KMS-11 (cell line): ENCODE results near the gene SYT4.
A peak's percentile ranks its signal among the peaks of the same experiment; 100 is the strongest.

Experiments
- H2AFZ ChIP-seq: fragments of 200-600 bp; sonication (generic); 2 replicates; pipeline ENCODE4 v1.6.1; 2016; ENCODE audit warnings: antibody characterized with exemption, mixed run types, low read depth
- H3K27ac ChIP-seq: fragments of 200-600 bp; sonication (generic); 2 replicates; pipeline ENCODE4 v1.6.1; 2016; ENCODE audit warnings: mild to moderate bottlenecking, mixed run types
- H3K27me3 ChIP-seq: fragments of 200-600 bp; sonication (generic); 2 replicates; pipeline ENCODE4 v1.6.1; 2017; ENCODE audit warnings: mild to moderate bottlenecking, low read depth, mixed run types, moderate library complexity; ENCODE audit not compliant: insufficient read depth
- H3K36me3 ChIP-seq: fragments of 200-600 bp; sonication (generic); 2 replicates; pipeline ENCODE4 v1.6.1; 2017; ENCODE audit warnings: mild to moderate bottlenecking, mixed run types; ENCODE audit not compliant: insufficient read depth
- H3K4me1 ChIP-seq: fragments of 200-600 bp; sonication (generic); 2 replicates; pipeline ENCODE4 v1.6.1; 2016; ENCODE audit warnings: mild to moderate bottlenecking, low read depth, mixed run types; ENCODE audit not compliant: poor library complexity, severe bottlenecking
- H3K4me2 ChIP-seq: fragments of 200-600 bp; sonication (generic); 2 replicates; pipeline ENCODE4 v1.7.0; 2016; ENCODE audit warnings: mild to moderate bottlenecking, mixed run types
- H3K4me3 ChIP-seq: fragments of 200-600 bp; sonication (generic); IDR thresholded peaks from 2 replicates; pipeline ENCODE4 v1.6.1; 2017; ENCODE audit warnings: low read depth, low read length, mixed read lengths; ENCODE audit not compliant: insufficient read depth
- H3K79me2 ChIP-seq: fragments of 200-600 bp; sonication (generic); 2 replicates; pipeline ENCODE4 v1.6.1; 2016; ENCODE audit warnings: low read depth, mixed run types; ENCODE audit not compliant: insufficient read depth
- H3K9ac ChIP-seq: fragments of 200-600 bp; sonication (generic); 2 replicates; pipeline ENCODE4 v1.6.1; 2016; ENCODE audit warnings: mild to moderate bottlenecking, mixed run types
- H4K20me1 ChIP-seq: fragments of 200-600 bp; sonication (generic); 2 replicates; pipeline ENCODE4 v1.6.1; 2016; ENCODE audit warnings: mild to moderate bottlenecking, mixed run types; ENCODE audit not compliant: insufficient read depth
- CTCF ChIP-seq: fragments of 200-600 bp; sonication (generic); conservative IDR thresholded peaks from 2 replicates; pipeline ENCODE4 v1.6.1; 2017; ENCODE audit warnings: low read depth, mild to moderate bottlenecking, antibody characterized with exemption, low read length, moderate library complexity, mixed read lengths

The SYT4 gene

GRCh38 chr18:43271593-43272432 is 5.5 kb downstream of the SYT4 start:
- H3K36me3 ChIP-seq, result no peaks in the 10 kb centered on the region
- TF ChIP-seq CTCF, result no peak; the same call in 1 of the 2 replicates
- peak overlapping the region; percentile 11; the same call in 1 of the 2 replicates for H2AFZ ChIP-seq
- no peaks in the 10 kb centered on the region for H3K27me3 ChIP-seq
- H3K4me3 ChIP-seq, result no peak overlapping the region
- no peaks in the 10 kb centered on the region for H3K79me2 ChIP-seq
- H3K27ac ChIP-seq, result no peak overlapping the region
- H4K20me1 ChIP-seq, result no peaks in the 10 kb centered on the region
- peak overlapping the region; percentile 27 for H3K4me2 ChIP-seq
- H3K4me1 ChIP-seq, result peaks cover 6% of the 10 kb centered on the region
- H3K9ac ChIP-seq, result no peak overlapping the region

- Histone ChIP-seq H3K9ac (no peak overlapping the region), H3K36me3 (no peaks in the 10 kb centered on the region), H3K27ac (no peak overlapping the region), H3K4me3 (no peak overlapping the region), H3K79me2 (no peaks in the 10 kb centered on the region), H3K4me1 (peaks cover 6% of the 10 kb centered on the region), H3K27me3 (no peaks in the 10 kb centered on the region), H2AFZ (no peak overlapping the region), H3K4me2 (no peak overlapping the region), H4K20me1 (no peaks in the 10 kb centered on the region)
- no peak for TF ChIP-seq CTCF
These were observed 9.5 kb downstream of the SYT4 start for GRCh38 chr18:43267818-43268217.

- H3K27me3 ChIP-seq, result no peaks in the 10 kb centered on the region
- no peak for TF ChIP-seq CTCF
- no peaks in the 10 kb centered on the region for H3K79me2 ChIP-seq
- H4K20me1 ChIP-seq, result no peaks in the 10 kb centered on the region
- H3K4me2 ChIP-seq, result no peak overlapping the region
- H3K9ac ChIP-seq, result no peak overlapping the region
- H3K36me3 ChIP-seq, result no peaks in the 10 kb centered on the region
- no peak overlapping the region for H2AFZ ChIP-seq
- H3K4me3 ChIP-seq, result no peak overlapping the region
- no peaks in the 10 kb centered on the region for H3K4me1 ChIP-seq
- no peak overlapping the region for H3K27ac ChIP-seq
These were observed 11.8 kb downstream of the SYT4 start for GRCh38 chr18:43265465-43265864.

- TF ChIP-seq CTCF, result no peak
- Histone ChIP-seq H3K9ac (no peak overlapping the region), H3K4me3 (no peak overlapping the region), H3K27me3 (no peaks in the 10 kb centered on the region), H3K4me2 (no peak overlapping the region), H3K79me2 (no peaks in the 10 kb centered on the region), H3K4me1 (peaks cover 13% of the 10 kb centered on the region), H4K20me1 (no peaks in the 10 kb centered on the region), H3K36me3 (no peaks in the 10 kb centered on the region), H2AFZ (no peak overlapping the region), H3K27ac (no peak overlapping the region)
These were observed 28.6 kb downstream of the SYT4 start for GRCh38 chr18:43248610-43249249.
